ENCODE results near the gene SCFD2. TPM values are rescaled to one million over a fixed set of nuclear protein-coding genes. Genes with fewer than 3 reads are reported as not detected.

Gene SCFD2
- total and polyA plus RNA-seq, 2 of the 8 experiments (the other 6 are each of a cell fraction or from before 2014, with no cell fraction given): 6.2 to 10.2 TPM

DNA sequence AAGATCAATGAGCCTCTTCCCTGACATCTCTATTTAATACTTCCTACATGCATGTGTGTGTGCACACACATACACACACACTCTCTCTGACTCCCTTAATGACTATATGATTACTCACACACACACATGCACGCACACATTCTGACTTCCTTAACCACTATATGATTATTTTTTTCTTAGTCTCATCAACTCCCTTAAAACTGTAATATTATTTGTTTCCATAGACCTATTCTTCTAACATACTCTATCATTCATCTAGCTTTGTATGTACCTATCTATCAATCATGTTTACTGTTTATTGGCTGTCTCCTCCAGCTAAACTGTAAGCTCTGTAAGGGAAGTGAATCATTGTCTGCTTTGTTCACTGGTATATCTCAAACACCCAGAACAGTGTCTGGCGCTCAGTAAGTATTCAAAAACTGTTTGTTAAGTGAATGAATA lies 267.2 kb downstream of the SCFD2 start (continued):
- TF ChIP-seq EZH2 (IDR thresholded peaks at IDR 0.05; ENCODE audit: low read depth, low read length, severe bottlenecking): no peak

All from H1 (cell line).